T-helper 22 cell (primary cell): ENCODE data around the gene MINAR2.
A peak's percentile ranks its signal among the peaks of the same experiment; 100 is the strongest.

ENCODE experiments used
- DNase-seq: peaks from one replicate; pipeline ENCODE4 v3.0.0-alpha.2; 2020; ENCODE audit warnings: low read depth

The MINAR2 gene

DNA sequence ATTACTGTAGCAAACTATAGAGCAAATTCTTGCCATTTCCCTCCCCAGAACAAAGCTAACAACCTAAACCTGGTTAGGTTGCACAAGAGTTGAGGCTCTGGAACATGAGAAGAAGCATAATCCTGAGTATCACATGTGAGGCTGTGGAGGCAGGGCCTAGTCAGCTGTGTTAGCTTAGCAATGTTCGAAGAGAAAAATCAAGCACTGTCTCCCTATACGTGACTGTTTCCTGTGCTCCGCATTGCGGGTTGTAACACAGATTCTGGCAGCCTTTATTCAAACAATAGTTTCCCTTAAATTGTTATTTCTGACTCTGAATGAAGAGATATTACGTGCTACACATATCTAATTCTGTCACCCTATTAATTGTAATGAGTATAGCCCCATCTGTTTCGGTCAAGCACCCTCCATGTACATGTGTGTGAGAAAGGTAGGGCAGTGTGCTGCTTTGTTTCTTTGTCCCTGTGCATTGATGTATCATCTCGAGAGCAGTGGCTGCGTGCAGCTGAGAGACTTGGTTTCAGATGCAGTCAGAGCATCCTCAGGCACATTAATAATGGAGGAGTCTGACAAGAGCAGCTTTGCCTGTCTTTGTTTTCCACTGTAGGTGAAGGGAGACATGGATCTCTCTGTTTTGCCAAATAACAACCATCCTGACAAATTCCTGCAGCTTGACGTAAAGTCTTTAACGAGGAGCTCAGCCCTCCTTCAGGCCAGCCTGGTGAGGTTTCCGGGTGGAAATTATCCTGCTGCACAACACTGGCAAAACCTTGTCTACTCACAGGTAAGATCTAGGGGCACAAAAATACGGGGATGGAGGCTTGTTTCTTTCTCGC lies at the start of gene MINAR2:
TSS of gene MINAR2 (plus strand) at position 523 of the 836 bp plus-strand sequence. CDS start at position 620, 97 bp downstream.
- no peak for DNase-seq

DNA sequence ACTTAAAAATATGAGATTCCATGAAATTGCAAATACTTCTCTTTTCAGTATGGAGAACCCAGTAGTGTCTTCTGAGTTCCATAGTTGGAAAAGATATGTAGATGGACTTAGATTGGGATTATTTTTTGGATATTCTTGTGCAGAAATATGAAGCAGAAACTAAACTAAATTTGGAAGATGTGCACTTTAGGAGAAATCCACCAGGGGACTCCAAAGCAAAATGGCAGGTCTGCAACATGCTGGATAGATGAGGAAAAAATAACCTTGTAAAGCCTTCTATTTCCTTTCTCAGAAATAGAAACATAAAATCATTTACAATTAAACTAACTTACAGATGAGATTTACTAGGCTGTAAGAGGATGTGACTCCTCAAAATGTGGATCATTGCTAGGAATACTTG lies 49.2 kb upstream of the MINAR2 start:
- no peak for DNase-seq

DNA sequence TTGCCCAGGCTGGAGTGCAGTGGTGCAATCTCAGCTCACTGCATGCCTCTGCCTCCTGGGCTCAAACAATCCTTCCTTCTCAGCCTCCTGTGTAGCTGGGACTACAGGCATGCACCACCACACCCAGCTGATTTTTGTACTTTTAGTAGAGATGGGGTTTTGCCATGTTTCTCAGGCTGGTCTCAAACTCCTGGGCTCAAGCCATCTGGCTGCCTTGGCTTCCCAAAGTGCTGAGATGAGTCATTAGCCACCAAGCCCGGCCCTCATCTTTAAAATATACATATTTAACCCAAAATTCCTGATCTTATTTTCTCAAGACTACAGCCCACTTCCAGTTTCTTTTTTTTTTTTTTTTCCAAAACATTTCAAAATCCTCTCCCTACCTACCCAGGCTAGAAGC lies 31.7 kb upstream of the MINAR2 start:
- no peak for DNase-seq

GRCh38 chr5:129716651-129717050 lies 31.2 kb upstream of the MINAR2 start:
- DNase-seq: no peak

- DNase-seq: no peak
Observed at GRCh38 chr5:129717751-129718310, 30.1 kb upstream of the MINAR2 start.

DNA sequence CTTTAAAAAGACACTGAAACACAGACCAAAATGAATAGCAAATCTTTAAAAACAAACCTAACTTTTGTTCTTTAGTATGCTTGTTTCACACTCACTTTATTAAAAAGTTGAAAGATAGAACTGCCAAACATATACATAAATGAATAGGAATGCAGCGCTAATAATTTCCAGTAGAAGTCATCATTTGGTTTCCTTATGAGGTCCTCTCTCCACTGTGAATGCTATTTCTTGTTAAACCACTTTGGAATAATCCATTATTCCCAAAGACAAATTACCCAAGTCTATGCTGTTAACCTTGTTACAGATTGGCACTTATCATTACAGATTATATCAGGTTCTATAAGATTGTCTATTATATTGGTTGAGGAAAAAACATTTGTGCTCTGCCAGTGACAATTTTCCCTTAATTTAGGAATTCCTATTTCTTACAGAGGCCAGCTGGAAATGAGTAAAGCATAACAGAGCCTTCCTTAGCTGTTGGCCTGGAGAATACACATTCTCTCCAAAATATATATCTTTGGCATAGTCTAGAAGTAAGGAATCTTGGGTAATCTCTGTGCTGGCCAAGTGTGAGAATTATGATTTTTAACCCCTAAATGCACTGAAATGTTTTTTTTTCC lies 29.3 kb upstream of the MINAR2 start:
- DNase-seq: no peak

DNA sequence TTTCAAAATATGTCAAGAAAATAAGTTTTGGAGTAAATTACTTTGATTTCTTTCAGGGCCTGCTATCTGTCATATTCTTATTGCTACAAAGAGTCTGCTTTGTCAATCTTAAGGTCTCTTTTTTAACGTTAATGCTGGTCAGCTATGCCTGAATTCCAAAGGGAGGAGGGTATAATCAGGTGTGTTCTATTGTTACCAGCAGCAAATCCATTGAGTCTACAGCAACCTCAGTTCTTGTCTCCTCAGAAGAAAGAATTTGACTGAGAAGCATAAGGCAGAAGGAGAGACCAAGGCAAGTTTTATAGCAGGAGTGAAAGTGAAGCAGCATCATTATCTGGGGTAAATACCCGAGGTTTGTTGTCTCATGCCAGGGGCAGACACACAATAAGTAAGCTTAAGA lies 23.7 kb upstream of the MINAR2 start:
- DNase-seq: no peak

DNA sequence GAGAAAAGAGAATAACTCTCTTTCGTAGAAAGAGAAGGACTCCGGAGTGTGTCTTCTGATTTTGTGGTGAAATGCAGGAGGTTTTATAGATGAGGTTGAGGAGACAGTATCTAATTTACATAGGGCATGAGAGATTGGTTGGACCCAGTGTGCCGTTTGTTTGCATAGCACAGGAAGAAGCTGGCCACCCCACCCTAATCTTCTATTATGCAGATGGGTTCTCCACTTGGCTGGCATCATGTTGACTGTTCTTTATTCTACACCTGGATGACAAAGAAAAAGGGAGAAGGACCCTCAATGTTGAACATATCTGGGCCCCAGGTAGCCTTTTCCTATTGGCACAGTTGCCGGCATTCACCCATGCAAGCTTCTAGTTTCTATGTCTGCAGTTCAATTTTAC lies 23.2 kb upstream of the MINAR2 start:
- DNase-seq: no peak

DNA sequence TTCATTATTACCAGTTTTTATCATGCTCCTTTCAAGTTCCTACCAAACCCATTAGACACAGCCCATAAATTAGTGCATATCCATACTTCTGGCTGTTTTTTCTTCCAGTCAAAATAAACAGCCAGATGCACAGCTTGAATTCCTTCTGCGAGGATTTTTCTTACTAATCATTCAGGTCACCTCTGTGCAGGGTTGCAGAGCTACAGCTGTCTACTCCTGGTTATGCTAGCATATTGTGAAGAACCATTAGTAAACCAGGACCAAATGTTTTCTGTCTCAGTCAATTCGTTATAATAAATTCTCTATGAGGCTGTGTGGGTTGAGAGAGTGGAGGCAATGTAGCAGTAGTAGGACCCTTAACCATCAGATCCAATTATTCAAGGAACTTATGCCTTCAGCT lies 8.1 kb upstream of the MINAR2 start:
- DNase-seq: no peak

- no peak for DNase-seq
Observed at GRCh38 chr5:129743541-129744187, 4.2 kb upstream of the MINAR2 start.

DNA sequence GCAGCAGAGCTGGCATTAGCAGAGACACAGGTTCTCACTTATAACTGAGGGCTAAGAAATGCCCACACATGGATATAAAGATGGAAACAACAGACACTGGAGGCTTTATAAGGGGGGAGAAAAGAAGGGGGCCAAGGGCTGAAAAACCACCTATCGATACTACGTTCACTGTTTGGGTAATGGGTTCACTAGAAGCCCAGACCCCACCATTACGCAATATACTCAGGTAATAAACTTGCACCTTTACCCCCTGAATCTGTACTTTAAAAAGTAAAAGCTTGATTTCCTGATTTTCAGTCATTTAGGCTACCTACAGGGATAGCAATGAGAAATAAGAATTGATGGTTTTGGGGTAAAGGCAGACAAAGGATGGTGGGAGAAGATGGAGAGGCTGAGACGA lies 1.9 kb upstream of the MINAR2 start:
- no peak for DNase-seq

DNA sequence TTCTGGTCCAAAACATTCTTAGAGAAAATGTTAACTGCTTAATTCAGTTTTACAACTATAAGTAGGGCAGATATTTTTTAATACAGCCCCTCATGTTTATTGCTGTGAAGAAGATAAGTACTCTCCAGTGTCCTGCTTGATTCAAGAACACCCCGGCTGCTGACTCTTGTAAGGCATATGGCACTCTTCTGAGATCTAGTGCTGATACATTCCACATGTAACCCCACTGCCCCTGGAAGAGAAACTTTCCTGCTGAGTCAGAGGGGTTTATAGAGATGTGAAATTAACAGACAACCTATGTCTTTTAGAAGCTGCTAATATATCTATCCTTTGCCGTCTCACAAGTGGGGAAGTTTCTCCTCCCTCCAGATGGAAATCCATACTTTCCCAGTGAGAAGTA lies 1.0 kb upstream of the MINAR2 start:
- no peak for DNase-seq

DNA sequence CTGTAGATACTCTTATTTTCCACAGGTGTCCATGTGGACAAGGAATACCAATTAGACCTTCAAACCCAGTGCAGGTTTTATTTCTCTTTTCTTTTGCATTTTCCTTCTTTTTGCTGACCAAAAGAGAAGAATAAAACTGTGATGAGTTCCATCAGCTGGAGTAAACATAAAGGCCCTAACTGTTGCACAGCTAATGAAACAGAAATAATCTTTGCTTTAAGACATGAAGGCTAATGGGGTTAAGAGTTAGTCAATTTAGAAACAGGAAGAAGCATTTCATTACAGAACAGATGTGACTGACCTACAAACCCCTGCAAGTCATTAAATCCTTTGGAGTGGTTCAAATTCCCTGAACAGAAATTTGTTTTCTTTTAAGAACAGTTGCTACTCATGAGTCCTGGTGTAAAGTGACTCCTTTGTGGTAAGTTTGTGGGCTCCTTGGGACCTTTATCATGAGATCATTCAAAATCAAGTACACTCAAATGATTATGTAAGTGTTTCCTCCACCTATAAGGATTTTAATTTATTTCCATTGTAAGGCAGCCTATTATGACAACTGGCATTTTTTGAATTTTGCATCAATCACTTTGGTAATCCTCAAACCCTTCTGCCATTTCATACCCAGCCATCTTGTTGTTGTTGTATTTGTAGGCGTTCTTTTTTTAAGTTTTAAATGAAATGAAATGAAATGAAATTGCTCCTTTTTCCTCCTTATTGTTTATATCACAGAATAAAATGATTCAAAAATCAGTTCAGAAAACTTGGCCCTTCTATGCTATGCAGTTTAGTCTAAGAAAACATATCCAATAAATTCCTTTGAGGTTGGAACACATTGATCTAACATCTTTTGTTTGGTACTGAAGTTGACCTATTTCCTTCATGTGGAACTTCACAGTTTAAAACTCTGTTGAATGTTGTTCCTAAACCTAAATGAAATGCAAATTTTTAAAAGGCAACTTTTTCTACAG lies 1.3 kb downstream of the MINAR2 start:
- DNase-seq: no peak

GRCh38 chr5:129760636-129761325 lies 12.9 kb downstream of the MINAR2 start:
- DNase-seq: no peak

DNA sequence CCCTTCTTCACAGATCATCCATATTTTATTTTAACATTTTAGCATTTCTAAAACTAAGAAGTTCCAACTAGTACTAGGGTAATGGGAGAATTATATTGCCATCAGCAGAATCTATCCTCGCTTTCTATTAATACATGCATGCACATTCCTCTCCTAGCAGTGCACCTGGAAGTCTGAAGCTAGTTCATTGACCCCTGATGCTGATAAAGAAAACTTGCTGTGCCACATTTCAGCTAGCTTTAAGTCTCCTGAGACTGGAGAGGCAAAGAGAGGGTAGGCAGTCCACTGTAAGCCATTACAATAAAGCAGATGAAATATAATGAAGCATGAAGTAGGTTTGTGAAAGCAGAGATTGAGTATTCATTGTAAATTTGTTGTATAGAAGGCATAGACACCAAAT lies 15.8 kb downstream of the MINAR2 start:
- no peak for DNase-seq

GRCh38 chr5:129766798-129767197 lies 18.9 kb downstream of the MINAR2 start:
- DNase-seq: no peak

DNA sequence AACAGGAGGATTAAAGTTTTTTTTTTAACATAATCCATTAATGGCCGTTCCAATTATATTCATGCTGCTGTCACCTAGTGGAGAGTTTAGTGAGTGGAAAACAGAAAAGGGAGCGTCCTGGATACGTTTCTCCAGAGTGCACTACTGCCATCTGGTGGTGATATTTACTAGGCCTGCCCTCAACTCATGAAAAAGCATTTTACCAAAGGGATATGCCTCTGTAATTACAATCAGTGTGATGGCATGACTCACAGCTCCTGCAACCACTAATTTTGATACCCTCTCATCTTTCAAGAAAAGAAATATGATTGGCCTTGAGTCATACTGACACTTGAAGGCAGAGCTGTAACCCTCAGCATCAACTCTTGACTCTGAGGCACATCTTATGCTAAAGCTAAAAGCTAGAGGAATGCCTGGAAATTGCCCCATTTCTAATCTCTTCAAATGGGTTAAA lies 20.1 kb downstream of the MINAR2 start:
- peak; percentile 2 for DNase-seq

- no peak for DNase-seq
Observed at GRCh38 chr5:129768735-129769134, 20.8 kb downstream of the MINAR2 start.

GRCh38 chr5:129770024-129770820 lies 22.3 kb downstream of the MINAR2 start:
- DNase-seq: no peak
